Measurements from ENCODE around the gene AGBL4.

DNA sequence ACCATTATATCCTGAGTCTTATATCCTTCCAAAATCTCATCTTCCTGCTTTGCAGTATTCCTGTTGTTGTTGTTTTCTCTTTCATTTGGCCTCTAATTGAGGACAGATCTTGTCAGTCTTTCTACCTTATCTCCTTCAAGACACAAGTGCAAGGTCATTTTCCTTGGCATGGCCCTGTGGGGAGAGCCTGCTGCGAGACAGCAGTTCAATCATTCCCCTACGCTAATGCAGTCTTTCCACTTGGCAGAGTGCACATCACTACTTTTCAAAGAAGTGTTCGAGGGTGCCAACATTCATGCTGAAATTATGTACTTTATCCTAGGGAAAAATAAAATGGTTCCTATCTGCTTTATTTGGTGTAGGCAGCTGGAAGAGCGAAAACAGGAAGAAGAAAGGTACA lies 1421.4 kb downstream of the AGBL4 start:
- no peak for TF ChIP-seq EZH2 (IDR thresholded peaks at IDR 0.05; ENCODE audit: borderline replicate concordance, low read length)
- TF ChIP-seq, protein P1, sequence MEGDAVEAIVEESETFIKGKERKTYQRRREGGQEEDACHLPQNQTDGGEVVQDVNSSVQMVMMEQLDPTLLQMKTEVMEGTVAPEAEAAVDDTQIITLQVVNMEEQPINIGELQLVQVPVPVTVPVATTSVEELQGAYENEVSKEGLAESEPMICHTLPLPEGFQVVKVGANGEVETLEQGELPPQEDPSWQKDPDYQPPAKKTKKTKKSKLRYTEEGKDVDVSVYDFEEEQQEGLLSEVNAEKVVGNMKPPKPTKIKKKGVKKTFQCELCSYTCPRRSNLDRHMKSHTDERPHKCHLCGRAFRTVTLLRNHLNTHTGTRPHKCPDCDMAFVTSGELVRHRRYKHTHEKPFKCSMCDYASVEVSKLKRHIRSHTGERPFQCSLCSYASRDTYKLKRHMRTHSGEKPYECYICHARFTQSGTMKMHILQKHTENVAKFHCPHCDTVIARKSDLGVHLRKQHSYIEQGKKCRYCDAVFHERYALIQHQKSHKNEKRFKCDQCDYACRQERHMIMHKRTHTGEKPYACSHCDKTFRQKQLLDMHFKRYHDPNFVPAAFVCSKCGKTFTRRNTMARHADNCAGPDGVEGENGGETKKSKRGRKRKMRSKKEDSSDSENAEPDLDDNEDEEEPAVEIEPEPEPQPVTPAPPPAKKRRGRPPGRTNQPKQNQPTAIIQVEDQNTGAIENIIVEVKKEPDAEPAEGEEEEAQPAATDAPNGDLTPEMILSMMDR (conservative IDR thresholded peaks at IDR 0.05 in 1 of 2, IDR thresholded peaks at IDR 0.05 in 1 of 2; ENCODE audit: extremely low read depth in 1 of 2, insufficient read depth in 1 of 2, low read depth in 1 of 2, low read length in 2 of 2), result no peak

Measured in mammary epithelial cell (primary cell).